K562 (cell line): ENCODE data around the gene FMNL3. TPM values are rescaled to one million over a fixed set of nuclear protein-coding genes. Genes with fewer than 3 reads are reported as not detected.
A peak's percentile ranks its signal among the peaks of the same experiment; 100 is the strongest.

ENCODE experiments used
- ATAC-seq: fragments of 200-7000 bp; cut with Tn5 transposase; 3 replicates; pipeline ENCODE4 v1.9.1; 2020; ENCODE audit warnings: moderate library complexity
- BruUV-seq: library from RNA; stranded (reverse); fragments of 400-500 nt; replicated peaks from 2 replicates; lab custom pipeline; 2021; lab: Mats Ljungman, UMichigan
- CTCF ChIA-PET: fragments of 300-600 bp; formaldehyde crosslinking; extraction: SDS; loops from one replicate; lab custom pipeline; 2021; ENCODE audit warnings: low intra/inter-chr PET ratio; lab: Yijun Ruan, JAX
- POLR2A ChIA-PET: fragments of 300-600, 350-650 bp; sonication (Branson Sonifier 250); formaldehyde crosslinking; extraction: SDS; loops from one replicate; lab custom pipeline; 2021; ENCODE audit warnings: antibody characterized with exemption, inconsistent platforms; lab: Yijun Ruan, JAX
- DNase-seq, 4 experiments: peaks; one replicate each; pipeline versions ENCODE4 v3.0.0 to v3.0.0-alpha.2; 2011 to 2018; ENCODE audit warnings: low spot score in 3 of 4, mixed read lengths in 3 of 4; ENCODE audit errors: extremely low read depth in 1 of 4
- FAIRE-seq: peaks from 2 replicates; lab custom pipeline; 2011; peaks lifted over from hg19 to GRCh38; lab: Jason Lieb, UNC
- H2AFZ ChIP-seq: 2 replicates; pipeline ENCODE4 v1.6.0; 2011; ENCODE audit warnings: low read depth, low read length, control low read depth, inconsistent platforms
- H3K27ac ChIP-seq: fragments of 200-600 bp; 3 replicates; pipeline ENCODE4 v1.8.0; 2011; ENCODE audit warnings: low read depth, mild to moderate bottlenecking, control low read depth, inconsistent platforms, low read length, moderate library complexity, mixed read lengths; ENCODE audit errors: extremely low read depth
- H3K27me3 ChIP-seq, 2 experiments: fragments of 300-600 bp in 1 of 2; 2 replicates in 1 of 2; 3 replicates in 1 of 2; pipeline versions ENCODE4 v1.6.0 to v1.8.0; 2011; ENCODE audit warnings: inconsistent platforms in 2 of 2, low read length in 2 of 2, mild to moderate bottlenecking in 1 of 2, mixed read lengths in 1 of 2, moderate library complexity in 1 of 2; ENCODE audit not compliant: control insufficient read depth in 2 of 2, insufficient read depth in 2 of 2
- H3K36me3 ChIP-seq: fragments of 300-600 bp; 3 replicates; pipeline ENCODE4 v1.8.0; 2011; ENCODE audit warnings: mild to moderate bottlenecking, low read length, inconsistent platforms; ENCODE audit not compliant: control insufficient read depth, insufficient read depth
- H3K4me1 ChIP-seq, 2 experiments: fragments of 200-600 bp in 1 of 2; replicated peaks in 1 of 2; 2 replicates in 1 of 2; 3 replicates in 1 of 2; pipeline versions ENCODE4 v1.5.1 to v1.8.0; 2011; ENCODE audit warnings: inconsistent platforms in 2 of 2, low read length in 2 of 2, mild to moderate bottlenecking in 1 of 2, mixed read lengths in 1 of 2, moderate library complexity in 1 of 2; ENCODE audit not compliant: control insufficient read depth in 2 of 2, insufficient read depth in 2 of 2
- H3K4me2 ChIP-seq: 2 replicates; pipeline ENCODE4 v1.6.1; 2011; ENCODE audit warnings: low read length, control low read depth, inconsistent platforms, mixed read lengths; ENCODE audit not compliant: insufficient read depth
- H3K4me3 ChIP-seq: fragments of 200-600 bp; sonication (generic), shearing (Covaris generic); 2 replicates; pipeline ENCODE4 v1.5.1; 2016; ENCODE audit warnings: control low read depth, inconsistent platforms
- H3K79me2 ChIP-seq: fragments of 200-600 bp; 3 replicates; pipeline ENCODE4 v1.8.0; 2011; ENCODE audit warnings: low read length, inconsistent platforms; ENCODE audit not compliant: control insufficient read depth, insufficient read depth
- H3K9ac ChIP-seq, 2 experiments: 2 replicates each; pipeline versions ENCODE4 v1.6.0 to v1.6.1; 2011; ENCODE audit warnings: low read depth in 2 of 2, low read length in 2 of 2, control low read depth in 1 of 2, inconsistent platforms in 1 of 2, mild to moderate bottlenecking in 1 of 2, mixed read lengths in 1 of 2; ENCODE audit not compliant: insufficient read depth in 1 of 2
- H3K9me1 ChIP-seq: one replicate; pipeline ENCODE4 v1.6.0; 2011; ENCODE audit warnings: inconsistent platforms, mild to moderate bottlenecking, low read length, moderate library complexity; ENCODE audit not compliant: control insufficient read depth, insufficient read depth
- H3K9me3 ChIP-seq: replicated peaks from 2 replicates; pipeline ENCODE4 v1.5.1; 2011; ENCODE audit warnings: low read depth, low read length, inconsistent platforms; ENCODE audit not compliant: control insufficient read depth, insufficient read depth
- H4K20me1 ChIP-seq: replicated peaks from 2 replicates; pipeline ENCODE4 v1.6.1; 2011; ENCODE audit warnings: low read length, inconsistent platforms, mixed read lengths; ENCODE audit not compliant: control insufficient read depth, insufficient read depth
- CREB1 ChIP-seq, 2 experiments: sonication (generic) in 1 of 2; formaldehyde crosslinking in 1 of 2; IDR thresholded peaks; 2 replicates each; pipeline versions ENCODE4 v1.6.1 to v1.8.0; 2012 to 2022; ENCODE audit warnings: inconsistent platforms in 1 of 2, mild to moderate bottlenecking in 1 of 2, missing genetic modification reagents in 1 of 2, moderate library complexity in 1 of 2
- GTF2B ChIP-seq: IDR thresholded peaks from 2 replicates; pipeline ENCODE4 v1.6.1; 2011; ENCODE audit not compliant: insufficient read length; ENCODE audit errors: extremely low read depth
- NCOA6 ChIP-seq: fragments of 450-650 bp; IDR thresholded peaks from 2 replicates; pipeline ENCODE4 v1.6.1; 2017; ENCODE audit warnings: mild to moderate bottlenecking
- NFRKB ChIP-seq: fragments of 450-650 bp; IDR thresholded peaks from 2 replicates; pipeline ENCODE4 v1.6.1; 2016; ENCODE audit warnings: low read depth
- PYGO2 ChIP-seq: fragments of 450-650 bp; IDR thresholded peaks from 2 replicates; pipeline ENCODE4 v1.6.1; 2016; ENCODE audit warnings: mild to moderate bottlenecking, missing genetic modification characterization, moderate library complexity, missing compliant biosample characterization
- SMARCE1 ChIP-seq: fragments of 450-650 bp; IDR thresholded peaks from 2 replicates; pipeline ENCODE4 v1.7.1; 2016; ENCODE audit warnings: mild to moderate bottlenecking
- ZNF274 ChIP-seq: IDR thresholded peaks from 2 replicates; pipeline ENCODE4 v1.6.1; 2011; ENCODE audit warnings: low read depth, mild to moderate bottlenecking, low read length, moderate library complexity, borderline replicate concordance
- ZNF3 ChIP-seq: fragments of 250-450 bp; sonication (Bioruptor Pico); IDR thresholded peaks from 2 replicates; pipeline ENCODE4 v1.5.0; 2021; ENCODE audit warnings: mild to moderate bottlenecking, moderate library complexity
- ZNF584 ChIP-seq: fragments of 200-800 bp; sonication (Bioruptor generic); IDR thresholded peaks from 2 replicates; pipeline ENCODE4 v1.6.1; 2016; ENCODE audit warnings: low read depth, mild to moderate bottlenecking, missing genetic modification characterization, missing compliant biosample characterization
- WGBS: fragments of 100-300 bp; shearing (Covaris generic); methylation state at CpG from one replicate; pipeline ENCODE4 v1.1.6; 2016; ENCODE audit warnings: low coverage, mixed read lengths; ENCODE audit not compliant: insufficient coverage; ENCODE audit errors: missing lambda C conversion rate; 5-methylcytosine and 5-hydroxymethylcytosine counted together
- in situ Hi-C: fragments of 300-500 bp; cut with MboI; formaldehyde crosslinking; loops from 4 replicates; pipeline ENCODE4 v1.15.0; 2018; ENCODE audit warnings: inconsistent platforms, mixed read lengths
- intact Hi-C: fragments of 100-400 bp; cut with micrococcal nuclease; formaldehyde crosslinking; loops from 2 replicates; pipeline ENCODE4 v1.14.2; 2022
- polyA plus RNA-seq, 8 experiments: library from polyadenylated mRNA; depleted of rRNA in 4 of 8; stranded (reverse) in 5 of 8; unstranded in 3 of 8; fragments of >200 nt; fragmentation: Nextera tagmentation in 2 of 8; fragmentation: Illumina TruSeq in 1 of 8; extraction: Ambion mirVana in 2 of 8; extraction: Trizol in 1 of 8; gene quantifications; 2 replicates each; pipeline versions ENCODE4 v1.2.1 to v1.2.3, GENCODE V29; 2011 to 2014; ENCODE audit warnings: inconsistent platforms in 1 of 8, missing spikeins in 1 of 8
- total RNA-seq, 7 experiments: library from RNA; depleted of rRNA in 6 of 7; stranded (reverse); fragments of >200 nt in 6 of 7; fragmentation: Illumina TruSeq in 2 of 7; extraction: Trizol in 2 of 7; gene quantifications; 2 replicates each; pipeline versions ENCODE4 v1.2.1 to v1.2.3, GENCODE V29; 2011 to 2021; ENCODE audit warnings: low replicate concordance in 1 of 7
- TF ChIP-seq, protein P1 (sequence below): sonication (generic); formaldehyde crosslinking; IDR thresholded peaks from 2 replicates; pipeline ENCODE4 v1.8.1; 2023; ENCODE audit warnings: mild to moderate bottlenecking, missing genetic modification reagents, moderate library complexity
- TF ChIP-seq, protein P2 (sequence below): fragments of 450-650 bp; formaldehyde crosslinking; IDR thresholded peaks from 2 replicates; pipeline ENCODE4 v1.4.0; 2020; ENCODE audit warnings: mild to moderate bottlenecking, mixed read lengths

FMNL3 gene
- total and polyA plus RNA-seq, 9 of the 15 experiments (the other 6 are each of a cell fraction or from before 2014, with no cell fraction given) = 0.49 to 14.4 (median 6.8) TPM

- TF ChIP-seq, protein P1, sequence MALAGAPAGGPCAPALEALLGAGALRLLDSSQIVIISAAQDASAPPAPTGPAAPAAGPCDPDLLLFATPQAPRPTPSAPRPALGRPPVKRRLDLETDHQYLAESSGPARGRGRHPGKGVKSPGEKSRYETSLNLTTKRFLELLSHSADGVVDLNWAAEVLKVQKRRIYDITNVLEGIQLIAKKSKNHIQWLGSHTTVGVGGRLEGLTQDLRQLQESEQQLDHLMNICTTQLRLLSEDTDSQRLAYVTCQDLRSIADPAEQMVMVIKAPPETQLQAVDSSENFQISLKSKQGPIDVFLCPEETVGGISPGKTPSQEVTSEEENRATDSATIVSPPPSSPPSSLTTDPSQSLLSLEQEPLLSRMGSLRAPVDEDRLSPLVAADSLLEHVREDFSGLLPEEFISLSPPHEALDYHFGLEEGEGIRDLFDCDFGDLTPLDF = no peak
- TF ChIP-seq NCOA6 = no peak
- no peak for TF ChIP-seq SMARCE1
- no peak for TF ChIP-seq ZNF3 (CRISPR knock-in tag)
- TF ChIP-seq GTF2B = no peak
- TF ChIP-seq PYGO2 = no peak
- TF ChIP-seq NFRKB = no peak
- TF ChIP-seq CREB1 (IDR thresholded peaks at IDR 0.05) = no peak
- TF ChIP-seq CREB1 (CRISPR knock-in tag; IDR thresholded peaks at IDR 0.05) = no peak
Observed at GRCh38 chr12:49618576-49618975, 88.6 kb downstream of the FMNL3 start (continued).

DNA sequence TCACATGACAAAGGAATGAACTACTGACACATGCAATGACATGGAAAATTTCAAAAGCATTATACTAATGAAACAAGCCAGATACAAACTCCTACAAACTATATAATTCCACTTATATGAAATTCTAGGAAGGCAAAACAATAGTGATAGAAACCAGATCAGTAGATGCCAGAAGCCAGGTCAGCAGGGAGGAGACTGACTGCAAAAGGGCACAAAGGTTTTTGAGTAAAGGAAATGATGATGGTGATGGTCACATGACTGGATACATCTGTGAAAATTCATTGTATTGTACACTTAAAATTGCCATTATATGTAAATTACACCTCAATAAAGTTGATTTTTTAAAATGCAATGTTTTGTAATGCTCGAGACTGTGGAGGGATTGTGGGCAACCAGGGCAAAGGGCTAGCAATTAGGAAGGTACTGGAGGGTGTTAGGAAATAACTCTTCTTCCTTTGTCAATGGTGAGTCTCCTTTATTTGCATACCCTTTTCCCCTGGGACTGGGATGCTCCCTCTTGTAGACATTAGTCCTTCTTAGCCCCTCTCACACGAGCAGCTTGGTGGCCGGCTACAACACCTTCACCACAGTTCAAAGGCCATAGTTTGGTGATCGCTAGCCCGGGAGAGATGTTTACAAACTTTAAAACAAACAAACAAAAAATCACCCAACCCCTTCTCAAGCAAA is 90.5 kb downstream of the FMNL3 start:
- Histone ChIP-seq H3K9me3 (no peaks in the 10 kb centered on the region), H2AFZ (no peak overlapping the region), H3K4me3 (no peak overlapping the region), H4K20me1 (no peaks in the 10 kb centered on the region), H3K4me1 (peaks cover 2 to 4% of the 10 kb centered on the region in 2 experiments), H3K27ac (no peak overlapping the region), H3K4me2 (no peak overlapping the region), H3K9me1 (no peaks in the 10 kb centered on the region), H3K79me2 (no peaks in the 10 kb centered on the region), H3K9ac (no peak overlapping the region), H3K36me3 (no peaks in the 10 kb centered on the region), H3K27me3 (no peaks in the 10 kb centered on the region)
- ATAC-seq (no peak), FAIRE-seq (no peak), DNase-seq (no peak)
- intact Hi-C loops (no loop called here), in situ Hi-C loops (no loop called here)
- WGBS = 39% methylated on average over 5 of the region's 5 CpGs
- BruUV-seq = no TSS peak
- POLR2A ChIA-PET = no interaction called here
- TF ChIP-seq ZNF584 (CRISPR knock-in tag) (no peak), ZNF274 (no peak)
- TF ChIP-seq, protein P2, sequence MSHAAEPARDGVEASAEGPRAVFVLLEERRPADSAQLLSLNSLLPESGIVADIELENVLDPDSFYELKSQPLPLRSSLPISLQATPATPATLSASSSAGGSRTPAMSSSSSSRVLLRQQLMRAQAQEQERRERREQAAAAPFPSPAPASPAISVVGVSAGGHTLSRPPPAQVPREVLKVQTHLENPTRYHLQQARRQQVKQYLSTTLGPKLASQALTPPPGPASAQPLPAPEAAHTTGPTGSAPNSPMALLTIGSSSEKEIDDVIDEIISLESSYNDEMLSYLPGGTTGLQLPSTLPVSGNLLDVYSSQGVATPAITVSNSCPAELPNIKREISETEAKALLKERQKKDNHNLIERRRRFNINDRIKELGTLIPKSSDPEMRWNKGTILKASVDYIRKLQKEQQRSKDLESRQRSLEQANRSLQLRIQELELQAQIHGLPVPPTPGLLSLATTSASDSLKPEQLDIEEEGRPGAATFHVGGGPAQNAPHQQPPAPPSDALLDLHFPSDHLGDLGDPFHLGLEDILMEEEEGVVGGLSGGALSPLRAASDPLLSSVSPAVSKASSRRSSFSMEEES = peak; percentile 67
- CTCF ChIA-PET = no interaction called here
